ENCODE measurements around the gene IPO9. TPM values are rescaled to one million over a fixed set of nuclear protein-coding genes. Genes with fewer than 3 reads are reported as not detected.

Gene IPO9
- total and polyA plus RNA-seq, 2 donors (not counting 1 experiment from before 2014, with no cell fraction given): 13.3 to 56.9 TPM

- CTCF ChIA-PET: interaction anchor here (0.5 kb wide), 1 partner anchor 171 kb away, joined by 5 read pairs; no protein-coding TSS in a partner anchor
- POLR2A ChIA-PET: no interaction called here
- no peak overlapping the region for H3K27ac Mint-ChIP-seq
Measured at GRCh38 chr1:201827321-201828216, 1.4 kb upstream of the IPO9 start.

More at GRCh38 chr1:201827321-201828216, 1.4 kb upstream of the IPO9 start:
- Histone ChIP-seq H2AFZ (ENCODE audit: insufficient read depth, low read depth, low read length, poor library complexity, severe bottlenecking) (no peak overlapping the region), H3K9ac (ENCODE audit: low read length) (no peak overlapping the region), H3K4me1 (ENCODE audit: control insufficient read depth in 2 of 2, insufficient read depth in 2 of 2, low read length in 2 of 2) (peaks cover 12 to 19% of the 10 kb centered on the region in 2 donors), H3K27ac (ENCODE audit: low read length in 2 of 2) (no peak overlapping the region), H3K9me3 (ENCODE audit: control extremely low read depth in 1 of 3, control insufficient read depth in 2 of 3, insufficient read depth in 1 of 3, low read length in 2 of 3) (no peaks in the 10 kb centered on the region), H3K79me2 (ENCODE audit: control insufficient read depth, insufficient read depth, low read length) (peaks cover 36% of the 10 kb centered on the region), H3K36me3 (replicated peaks in 1 of 2; ENCODE audit: control extremely low read depth in 1 of 2, control insufficient read depth in 1 of 2, extremely low read depth in 1 of 2, insufficient read depth in 2 of 2, low read length in 1 of 2) (no peaks in the 10 kb centered on the region), H3K4me3 (ENCODE audit: control extremely low read depth in 1 of 5, extremely low read depth in 1 of 5, insufficient read depth in 1 of 5, low read depth in 2 of 5, low read length in 4 of 5) (no peak overlapping the region), H3K27me3 (replicated peaks in 1 of 4; ENCODE audit: control extremely low read depth in 1 of 4, control insufficient read depth in 3 of 4, insufficient read depth in 4 of 4, low read length in 3 of 4) (no peaks in the 10 kb centered on the region), H4K20me1 (ENCODE audit: control insufficient read depth, insufficient read depth, low read length, poor library complexity, severe bottlenecking) (peaks cover 4% of the 10 kb centered on the region), H3K4me2 (replicated peaks; ENCODE audit: low read depth, low read length, poor library complexity, severe bottlenecking) (no peak overlapping the region)
- intact Hi-C loops (cut with micrococcal nuclease): loop anchor here (5.0 kb wide), 1 partner anchor 335 kb away; the partner anchor contains the start of gene PTPN7
- WGBS (ENCODE audit: insufficient coverage): 99% methylated on average over 8 of the region's 8 CpGs
- Mint-ChIP-seq H3K27me3 (no peaks in the 10 kb centered on the region), H3K9me3 (ENCODE audit: insufficient read depth) (no peaks in the 10 kb centered on the region), H3K4me1 (peaks cover 37% of the 10 kb centered on the region), H3K4me3 (no peak overlapping the region)
- ATAC-seq (ENCODE audit: low read depth): no peak
- TF ChIP-seq CTCF (IDR thresholded peaks at IDR 0.05) (no peak), EZH2 (IDR thresholded peaks at IDR 0.05; ENCODE audit: borderline replicate concordance, insufficient read depth, low read depth, low read length, poor library complexity, severe bottlenecking) (no peak)
- no peak for DNase-seq
